Measurements from ENCODE around the gene F2. TPM values are rescaled to one million over a fixed set of nuclear protein-coding genes. Genes with fewer than 3 reads are reported as not detected.

Gene F2
- total and polyA plus RNA-seq, 2 of the 13 experiments (the other 11 are each of a cell fraction or from before 2014, with no cell fraction given): 330 to 801 TPM

DNA sequence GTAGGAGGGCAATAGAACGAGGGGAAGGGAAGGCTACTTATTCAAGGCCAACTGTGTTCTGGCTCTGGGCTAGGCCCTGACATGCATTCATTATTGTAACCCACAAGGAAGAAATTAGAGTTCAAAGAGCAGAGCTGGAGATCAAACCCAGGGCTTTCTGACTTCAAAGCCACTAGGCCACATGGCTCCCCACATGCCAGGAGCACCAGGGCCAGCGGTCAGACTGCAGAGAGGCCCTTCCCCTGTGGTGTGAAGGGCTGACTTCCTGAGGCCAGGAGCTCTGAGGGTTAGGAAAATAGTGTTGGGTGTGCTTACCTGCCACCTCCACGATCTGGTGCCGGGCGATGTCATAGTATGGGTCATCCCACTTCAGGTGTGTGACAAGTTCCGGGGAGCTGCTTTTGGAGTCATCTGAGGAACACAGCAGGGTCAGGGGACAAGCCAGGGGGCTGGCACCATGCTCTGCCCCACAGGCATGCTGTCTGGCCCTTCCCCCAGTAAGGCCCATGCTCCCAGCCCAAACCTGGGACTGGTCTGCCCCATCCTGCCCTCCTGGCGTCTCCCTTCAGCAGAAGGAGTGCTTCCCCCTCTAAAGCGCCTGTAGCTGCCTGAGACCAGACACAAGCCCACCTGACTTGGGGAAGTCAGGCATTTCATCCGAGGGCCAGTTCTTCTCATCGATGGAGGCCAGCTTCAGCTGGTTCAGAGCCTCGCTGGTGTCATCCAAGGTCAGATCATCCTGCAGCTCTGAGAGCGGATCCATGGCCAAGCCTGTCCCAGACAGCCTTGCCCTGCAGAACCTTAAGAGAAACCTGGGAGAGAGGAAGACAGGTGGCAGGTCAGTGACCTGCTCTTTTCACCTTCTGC lies 23.4 kb upstream of the F2 start (continued):
- peak; percentile 88 for TF ChIP-seq TFE3 (CRISPR knock-in tag; IDR thresholded peaks at IDR 0.05)
- no peak; the same call in 1 of the 2 replicates for TF ChIP-seq TBX3 (IDR thresholded peaks at IDR 0.05; ENCODE audit: borderline replicate concordance)
- TF ChIP-seq HMG20A (CRISPR knock-in tag; IDR thresholded peaks at IDR 0.05; ENCODE audit: borderline replicate concordance): peak; percentile 31; the same call in 1 of the 2 replicates
- TF ChIP-seq KLF16 (CRISPR knock-in tag; IDR thresholded peaks at IDR 0.05): no peak
- TF ChIP-seq KDM1A (CRISPR knock-in tag; IDR thresholded peaks at IDR 0.05): no peak
- TF ChIP-seq, protein P1, sequence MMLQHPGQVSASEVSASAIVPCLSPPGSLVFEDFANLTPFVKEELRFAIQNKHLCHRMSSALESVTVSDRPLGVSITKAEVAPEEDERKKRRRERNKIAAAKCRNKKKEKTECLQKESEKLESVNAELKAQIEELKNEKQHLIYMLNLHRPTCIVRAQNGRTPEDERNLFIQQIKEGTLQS (CRISPR knock-in tag; IDR thresholded peaks at IDR 0.05): no peak
- TF ChIP-seq FOXP1 (IDR thresholded peaks at IDR 0.05): no peak
- TF ChIP-seq FOXP1 (CRISPR knock-in tag; IDR thresholded peaks at IDR 0.05): no peak
- TF ChIP-seq FOXJ3 (CRISPR knock-in tag; IDR thresholded peaks at IDR 0.05; ENCODE audit: borderline replicate concordance): no peak
- TF ChIP-seq ZNF570 (CRISPR knock-in tag; IDR thresholded peaks at IDR 0.05; ENCODE audit: borderline replicate concordance): no peak
- peak; percentile 42; the same call in 1 of the 2 replicates for TF ChIP-seq RXRA (CRISPR knock-in tag; IDR thresholded peaks at IDR 0.05)
- no peak for TF ChIP-seq FOXK2 (IDR thresholded peaks at IDR 0.05)

- ATAC-seq (no peak), DNase-seq (ENCODE audit: low spot score) (no peak), FAIRE-seq (no peak)
- no peak overlapping the region for H3K4me2 ChIP-seq (ENCODE audit: low read depth, low read length)
- WGBS (ENCODE audit: low lambda C conversion rate): 92% methylated on average over 11 of the region's 11 CpGs
- POLR2A ChIA-PET: interaction anchor here (1.0 to 3.6 kb wide), 4 partner anchors 9 to 47 kb away, joined by 3 to 29 read pairs (median 6); partner anchors contain the start of gene F2
- no peak overlapping the region for H2AFZ ChIP-seq (ENCODE audit: low read length)
- no peaks in the 10 kb centered on the region; a peak in 1 of 5 replicates for H3K27me3 ChIP-seq (ENCODE audit: control insufficient read depth in 1 of 2, insufficient read depth in 2 of 2, low read length in 2 of 2)
- intact Hi-C loops (cut with micrococcal nuclease; ENCODE audit: unreplicated experiment): no loop called here
- H3K36me3 ChIP-seq (replicated peaks in 1 of 2; ENCODE audit: control insufficient read depth in 1 of 2, insufficient read depth in 2 of 2, low read length in 2 of 2): peaks cover 4 to 13% of the 10 kb centered on the region in 2 experiments; a peak in 4 of 5 replicates
- peaks cover 75% of the 10 kb centered on the region for H3K4me1 ChIP-seq (ENCODE audit: insufficient read depth, low read length)
- no peaks in the 10 kb centered on the region for H3K9me3 ChIP-seq (ENCODE audit: low read length)
- CTCF ChIA-PET (ENCODE audit: low intra/inter-chr PET ratio, low total read pairs): no interaction called here
- H4K20me1 ChIP-seq (ENCODE audit: insufficient read depth, low read length): no peaks in the 10 kb centered on the region
- peaks cover 22% of the 10 kb centered on the region for H3K79me2 ChIP-seq (ENCODE audit: insufficient read depth, low read length)
- H3K4me3 ChIP-seq (replicated peaks in 1 of 3; ENCODE audit: insufficient read depth in 1 of 3, low read depth in 2 of 3, low read length in 3 of 3): no peak overlapping the region
- BruUV-seq (replicated peaks): no TSS peak
- in situ Hi-C loops (cut with HindIII; ENCODE audit: extremely low pct_ligation_motif_present, low pct_unique_long_range_greater_than_20kb): no loop called here
- no peak overlapping the region for H3K9ac ChIP-seq (ENCODE audit: insufficient read depth, low read depth, low read length)
- peak overlapping the region; percentile 60 for H3K27ac ChIP-seq (ENCODE audit: extremely low read length, insufficient read depth, low read length)
- TF ChIP-seq, protein P2, sequence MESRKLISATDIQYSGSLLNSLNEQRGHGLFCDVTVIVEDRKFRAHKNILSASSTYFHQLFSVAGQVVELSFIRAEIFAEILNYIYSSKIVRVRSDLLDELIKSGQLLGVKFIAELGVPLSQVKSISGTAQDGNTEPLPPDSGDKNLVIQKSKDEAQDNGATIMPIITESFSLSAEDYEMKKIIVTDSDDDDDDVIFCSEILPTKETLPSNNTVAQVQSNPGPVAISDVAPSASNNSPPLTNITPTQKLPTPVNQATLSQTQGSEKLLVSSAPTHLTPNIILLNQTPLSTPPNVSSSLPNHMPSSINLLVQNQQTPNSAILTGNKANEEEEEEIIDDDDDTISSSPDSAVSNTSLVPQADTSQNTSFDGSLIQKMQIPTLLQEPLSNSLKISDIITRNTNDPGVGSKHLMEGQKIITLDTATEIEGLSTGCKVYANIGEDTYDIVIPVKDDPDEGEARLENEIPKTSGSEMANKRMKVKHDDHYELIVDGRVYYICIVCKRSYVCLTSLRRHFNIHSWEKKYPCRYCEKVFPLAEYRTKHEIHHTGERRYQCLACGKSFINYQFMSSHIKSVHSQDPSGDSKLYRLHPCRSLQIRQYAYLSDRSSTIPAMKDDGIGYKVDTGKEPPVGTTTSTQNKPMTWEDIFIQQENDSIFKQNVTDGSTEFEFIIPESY (CRISPR knock-in tag; IDR thresholded peaks at IDR 0.05): peak; percentile 79; the same call in 1 of the 2 replicates
- TF ChIP-seq ZMYM3 (CRISPR knock-in tag; IDR thresholded peaks at IDR 0.05): no peak
- no peak for TF ChIP-seq ATF2 (CRISPR knock-in tag; IDR thresholded peaks at IDR 0.05)
- TF ChIP-seq ZNF660 (CRISPR knock-in tag; IDR thresholded peaks at IDR 0.05; ENCODE audit: borderline replicate concordance, low read depth): no peak
- 0 out of 2 replicates have a peak, but pooled peaks have one; percentile 52 for TF ChIP-seq RBFOX2 (IDR thresholded peaks at IDR 0.05; ENCODE audit: low read depth, low read length)
- TF ChIP-seq RXRA (CRISPR knock-in tag; IDR thresholded peaks at IDR 0.05): 0 out of 2 replicates have a peak, but pooled peaks have one; percentile 31
- no peak for TF ChIP-seq FOXJ3 (CRISPR knock-in tag; IDR thresholded peaks at IDR 0.05; ENCODE audit: borderline replicate concordance)
- no peak for TF ChIP-seq ZNF44 (CRISPR knock-in tag; IDR thresholded peaks at IDR 0.05)
- peak; percentile 24 for TF ChIP-seq RBM22 (optimal IDR thresholded peaks at IDR 0.05; ENCODE audit: low read length)
These were observed 22.8 kb upstream of the F2 start for GRCh38 chr11:46696212-46696558.
